GM19099 (cell line): Measurements from ENCODE around the gene TPRA1.

ENCODE experiments used
- POLR2A ChIP-seq: IDR thresholded peaks from 3 replicates; pipeline ENCODE4 v1.6.1; 2011; ENCODE audit warnings: low read depth; ENCODE audit not compliant: insufficient read length; ENCODE audit errors: extremely low read depth

Gene TPRA1

DNA sequence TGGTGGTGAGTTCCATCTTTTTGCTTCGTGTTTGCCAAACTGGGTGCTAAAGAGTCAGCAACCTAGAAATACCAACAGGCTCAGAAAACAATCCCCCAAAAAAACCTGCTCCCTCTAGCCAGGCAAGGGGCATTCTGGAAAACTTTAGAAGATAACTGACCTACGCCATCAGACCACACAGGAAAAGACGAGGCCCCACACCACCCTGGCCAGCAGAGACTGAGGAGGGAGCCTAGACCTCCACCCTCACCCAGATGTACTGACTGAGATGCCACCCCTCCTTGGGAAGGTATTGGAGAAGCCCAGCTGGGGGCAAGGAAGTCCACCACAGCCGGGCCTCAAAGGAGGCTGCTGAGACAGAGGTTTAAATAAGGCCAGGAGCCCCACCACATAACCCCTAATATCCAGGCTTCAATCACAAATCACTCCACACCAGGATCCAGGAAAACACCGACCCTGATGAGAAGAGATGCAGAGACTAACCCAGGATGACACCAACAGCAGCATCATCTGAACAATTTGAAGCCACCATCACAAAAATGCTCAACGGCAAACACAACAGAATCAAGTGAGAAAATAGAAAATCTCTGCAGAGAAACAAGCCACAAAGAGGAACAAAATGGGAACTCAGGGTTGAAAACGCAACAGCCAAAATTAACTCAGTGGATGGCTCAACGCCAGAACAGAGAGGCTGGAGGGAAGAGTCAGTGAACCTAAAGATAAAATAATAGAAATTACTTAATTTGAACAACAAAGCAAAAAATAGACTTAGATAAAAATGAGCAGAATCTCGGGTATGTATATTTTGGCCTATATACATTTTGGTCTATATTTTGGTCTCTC, 61.0 kb downstream of the TPRA1 start:
- no peak for TF ChIP-seq POLR2A

DNA sequence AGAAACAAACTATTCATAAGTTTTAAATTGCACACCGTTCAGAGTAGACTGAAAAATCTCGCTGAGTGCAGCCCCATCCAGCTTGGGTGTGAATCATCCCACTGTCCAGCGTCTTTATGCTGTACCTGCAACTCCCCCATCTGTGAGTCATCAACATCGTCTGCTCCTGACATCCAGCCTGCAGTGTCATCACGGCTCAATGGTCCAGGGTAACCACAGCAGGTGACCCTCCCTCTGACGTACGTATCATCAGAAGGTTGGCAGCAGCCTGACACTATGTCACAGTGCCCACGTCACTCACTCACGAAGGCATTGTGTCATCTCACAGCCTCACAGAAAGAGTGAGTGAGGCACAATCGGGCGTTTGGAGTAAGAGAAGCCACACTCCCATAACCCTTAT, 65.2 kb downstream of the TPRA1 start:
- TF ChIP-seq POLR2A: no peak

DNA sequence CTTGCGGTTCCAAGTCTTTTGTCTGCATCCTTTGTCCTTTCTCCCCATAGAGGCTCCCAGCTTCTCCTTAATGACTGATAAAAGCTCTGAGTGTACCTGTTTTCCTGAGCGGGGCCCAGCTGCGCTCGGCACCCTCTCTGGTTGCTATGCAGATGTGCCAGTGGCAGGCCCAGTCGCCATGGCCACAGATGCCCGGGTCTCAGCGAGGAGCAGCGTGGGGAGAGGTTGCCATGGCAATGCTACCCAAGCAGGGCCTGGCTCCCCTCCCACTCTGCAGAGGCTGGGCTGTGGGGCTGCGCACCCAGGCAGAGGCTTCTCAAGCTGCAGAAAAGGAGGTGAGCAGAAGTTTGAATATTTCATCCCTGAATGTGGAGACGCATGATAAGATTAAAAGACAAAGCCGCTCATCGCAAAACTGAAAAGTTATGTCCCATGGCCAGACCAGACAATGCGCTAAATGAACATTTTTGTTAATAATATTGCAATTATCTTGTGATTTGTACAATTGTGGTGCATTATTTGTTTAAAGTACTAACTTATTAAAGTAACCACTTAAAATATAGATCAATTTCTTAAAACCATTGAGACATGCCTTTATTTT, 66.1 kb downstream of the TPRA1 start:
- no peak for TF ChIP-seq POLR2A
